GM10266 (cell line): ENCODE measurements around the gene CDKN3.
"Not testable (repeated sequence)": the region's sequence is repeated elsewhere in the genome, so short reads cannot be mapped to it uniquely, and the experiment has no call there.

Experiments
- DNase-seq: peaks from one replicate; pipeline ENCODE4 v3.0.0; 2012; ENCODE audit errors: extremely low spot score
- TF ChIP-seq, protein P1 (sequence below): IDR thresholded peaks from 2 replicates; pipeline ENCODE4 v1.5.1; 2012; ENCODE audit warnings: mild to moderate bottlenecking, low read depth; ENCODE audit not compliant: control insufficient read depth, insufficient read depth; ENCODE audit errors: missing control alignments

CDKN3 gene

DNA sequence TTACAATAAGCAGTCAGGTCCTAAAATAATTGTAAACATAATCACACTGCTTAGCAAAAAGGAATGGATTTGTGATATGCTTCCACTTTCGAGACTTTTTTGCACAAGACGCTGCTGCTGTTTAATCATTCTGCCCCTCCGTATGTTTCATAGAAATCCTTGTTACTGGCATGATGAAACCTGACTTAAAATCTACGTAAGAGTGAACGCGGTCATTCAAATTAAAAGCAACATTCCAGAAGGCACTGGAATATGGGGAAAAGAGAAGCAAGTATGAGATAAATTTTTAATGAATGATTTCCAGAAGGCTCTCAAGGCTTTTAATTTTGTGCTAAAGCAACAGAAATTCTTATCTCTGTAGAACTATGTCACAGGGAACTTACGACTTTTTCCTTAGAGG lies 43.2 kb downstream of the CDKN3 start:
- TF ChIP-seq, protein P1, sequence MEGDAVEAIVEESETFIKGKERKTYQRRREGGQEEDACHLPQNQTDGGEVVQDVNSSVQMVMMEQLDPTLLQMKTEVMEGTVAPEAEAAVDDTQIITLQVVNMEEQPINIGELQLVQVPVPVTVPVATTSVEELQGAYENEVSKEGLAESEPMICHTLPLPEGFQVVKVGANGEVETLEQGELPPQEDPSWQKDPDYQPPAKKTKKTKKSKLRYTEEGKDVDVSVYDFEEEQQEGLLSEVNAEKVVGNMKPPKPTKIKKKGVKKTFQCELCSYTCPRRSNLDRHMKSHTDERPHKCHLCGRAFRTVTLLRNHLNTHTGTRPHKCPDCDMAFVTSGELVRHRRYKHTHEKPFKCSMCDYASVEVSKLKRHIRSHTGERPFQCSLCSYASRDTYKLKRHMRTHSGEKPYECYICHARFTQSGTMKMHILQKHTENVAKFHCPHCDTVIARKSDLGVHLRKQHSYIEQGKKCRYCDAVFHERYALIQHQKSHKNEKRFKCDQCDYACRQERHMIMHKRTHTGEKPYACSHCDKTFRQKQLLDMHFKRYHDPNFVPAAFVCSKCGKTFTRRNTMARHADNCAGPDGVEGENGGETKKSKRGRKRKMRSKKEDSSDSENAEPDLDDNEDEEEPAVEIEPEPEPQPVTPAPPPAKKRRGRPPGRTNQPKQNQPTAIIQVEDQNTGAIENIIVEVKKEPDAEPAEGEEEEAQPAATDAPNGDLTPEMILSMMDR = no peak
- DNase-seq = no peak

DNA sequence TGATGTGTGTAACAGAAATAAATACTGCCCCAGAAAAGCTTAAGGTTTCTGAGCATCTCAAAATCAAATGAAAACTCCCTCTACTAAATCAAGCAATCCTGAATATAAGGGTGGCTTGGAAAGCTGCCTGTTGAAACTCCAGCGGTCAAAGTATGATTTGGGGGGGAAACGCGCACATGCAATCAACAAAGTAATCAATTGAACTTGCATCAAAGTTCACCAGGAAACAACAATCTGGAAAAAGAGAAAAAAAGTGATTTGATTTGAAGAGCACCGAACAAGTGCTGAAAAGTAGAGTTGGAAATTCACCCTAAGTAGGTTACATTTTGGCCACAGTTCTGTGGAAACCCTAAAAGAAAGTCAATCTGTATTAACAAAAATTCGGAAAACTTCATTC lies 43.7 kb downstream of the CDKN3 start:
- TF ChIP-seq, protein P1 = no peak
- DNase-seq = no peak

DNA sequence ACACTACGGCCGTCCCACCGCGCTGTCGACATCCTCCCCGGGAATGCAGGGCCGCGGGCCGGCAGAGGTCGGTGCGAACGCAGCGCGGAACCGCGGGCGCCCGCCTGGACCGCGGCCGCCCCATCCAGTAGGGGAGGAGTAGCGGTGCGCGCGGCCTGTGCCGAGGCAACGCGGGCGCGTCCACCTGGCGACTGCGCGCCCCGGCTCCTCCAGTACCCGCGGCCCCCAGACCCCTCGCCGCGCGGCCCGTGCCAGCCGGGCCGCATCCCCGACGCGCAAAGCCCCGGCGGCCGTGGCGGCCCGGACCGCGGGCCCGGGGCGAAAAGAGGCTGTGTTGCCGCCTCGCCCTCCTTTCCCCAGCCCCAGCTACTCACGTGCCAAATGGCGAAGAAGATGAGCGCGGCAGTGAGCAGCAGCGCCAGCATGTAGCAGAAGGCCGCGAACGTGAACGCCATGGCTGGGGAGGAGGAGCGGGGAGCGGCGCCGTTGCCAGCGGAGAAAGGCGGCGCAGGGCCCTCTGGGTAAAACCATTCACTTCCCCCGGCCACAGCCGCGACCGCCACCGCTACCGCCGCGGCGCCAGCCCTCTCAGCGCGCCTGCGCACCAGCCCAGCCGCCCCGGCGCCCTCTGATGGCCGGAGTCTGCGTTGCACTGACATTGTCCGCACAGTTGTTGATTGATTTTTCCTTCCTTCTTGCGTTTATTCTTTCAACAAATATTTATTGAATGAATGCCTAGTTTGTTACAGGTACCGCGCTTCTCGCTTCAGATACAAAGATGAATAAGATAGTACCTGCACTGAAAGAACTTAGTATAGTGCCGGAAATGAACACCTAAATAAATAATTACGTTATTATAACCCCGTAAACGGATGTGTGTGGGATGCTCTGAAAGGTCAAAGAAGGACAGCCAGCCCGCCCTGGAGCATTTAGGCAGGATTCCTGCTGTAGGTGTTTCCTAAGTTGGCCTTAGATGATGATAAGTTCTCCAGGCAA lies 44.4 kb downstream of the CDKN3 start, which contains the start of gene CNIH1:
CNIH1 (minus strand) TSS at position 502 of the 996 bp plus-strand sequence; CDS start at position 455, 47 bp downstream.
- TF ChIP-seq, protein P1 = peak; percentile 96
- peak; percentile 98 for DNase-seq

DNA sequence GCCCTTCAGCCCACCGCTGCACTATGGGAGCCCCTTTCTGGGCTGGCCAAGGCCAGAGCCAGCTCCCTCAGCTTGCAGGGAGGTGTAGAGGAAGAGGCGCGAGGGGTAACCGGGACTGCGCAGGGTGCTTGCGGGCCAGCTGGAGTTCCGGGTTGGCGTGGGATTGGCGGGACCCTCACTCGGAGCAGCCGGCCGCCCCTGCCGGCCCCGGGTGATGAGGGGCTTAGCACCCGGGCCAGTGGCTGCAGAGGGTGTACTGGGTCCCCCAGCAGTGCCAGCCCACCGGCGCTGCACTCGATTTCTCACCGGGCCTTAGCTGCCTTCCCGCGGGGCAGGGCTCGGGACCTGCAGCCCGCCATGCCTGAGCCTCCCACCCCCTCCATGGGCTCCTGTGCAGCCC lies 46.2 kb downstream of the CDKN3 start:
- not testable (repeated sequence) for DNase-seq

DNA sequence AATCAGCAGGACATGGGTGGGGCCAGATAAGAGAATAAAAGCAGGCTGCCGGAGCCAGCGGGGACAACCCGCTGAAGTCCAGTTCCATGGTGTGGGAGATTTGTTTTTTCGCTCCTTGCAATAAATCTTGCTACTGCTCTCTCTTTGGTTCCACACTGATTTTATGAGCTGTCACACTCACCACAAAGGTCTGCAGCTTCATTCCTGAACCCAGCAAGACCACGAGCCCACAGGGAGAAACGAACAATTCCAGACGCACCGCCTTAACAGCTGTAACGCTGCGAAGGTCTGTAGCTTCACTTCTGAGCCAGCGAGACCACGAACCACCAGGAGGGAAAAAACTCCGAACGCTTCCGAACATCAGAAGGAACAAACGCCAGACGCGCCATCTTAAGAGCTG lies 47.2 kb downstream of the CDKN3 start:
- TF ChIP-seq, protein P1 = no peak
- no peak for DNase-seq

DNA sequence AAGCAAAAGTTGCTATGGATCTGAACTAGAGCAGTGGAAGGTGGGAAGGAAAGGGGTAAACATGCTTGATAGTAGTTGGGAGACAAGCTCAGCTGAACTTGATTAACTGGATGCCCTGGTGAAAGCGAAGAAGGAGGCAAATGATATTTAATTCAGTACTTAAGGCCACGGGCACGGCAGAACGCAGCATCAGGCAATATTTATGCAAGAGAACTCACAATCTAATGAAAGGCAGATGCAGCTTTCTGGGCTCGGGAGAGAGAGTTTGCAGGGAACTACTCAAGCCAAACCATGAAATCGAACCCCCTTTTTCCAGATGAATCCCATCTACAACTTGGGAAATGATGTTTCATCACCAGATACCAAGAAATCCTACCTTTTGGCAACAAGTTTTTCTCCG lies 47.9 kb downstream of the CDKN3 start:
- no peak for DNase-seq

DNA sequence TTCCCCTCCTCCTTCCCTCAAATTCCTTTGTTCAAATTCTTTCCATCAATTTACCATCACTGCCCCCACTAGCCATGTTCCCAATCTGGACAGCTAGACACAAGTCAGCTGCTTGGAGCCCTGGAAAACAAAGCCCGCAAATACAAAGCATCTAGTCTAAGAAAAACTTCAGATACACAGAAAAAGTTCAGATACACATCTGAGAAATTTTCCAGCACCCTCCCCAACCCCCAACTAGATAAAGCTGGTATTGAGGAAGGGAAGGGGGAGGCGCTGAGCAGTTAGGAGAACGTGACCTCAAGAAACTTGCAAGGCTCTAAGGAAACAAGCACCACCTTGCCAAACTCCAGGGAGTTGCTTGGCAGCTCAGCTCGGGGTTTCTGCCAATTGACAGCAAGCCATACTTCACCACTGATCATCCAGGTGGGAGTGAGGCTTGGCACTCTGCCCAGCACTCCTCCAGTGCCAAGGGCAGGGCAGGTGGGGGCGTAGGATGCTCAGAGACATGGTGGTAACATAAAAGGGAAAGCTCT lies 49.4 kb downstream of the CDKN3 start:
- TF ChIP-seq, protein P1 = no peak
- DNase-seq = no peak

More for the DNA sequence above, 47.9 kb downstream of the CDKN3 start:
- TF ChIP-seq, protein P1 = no peak
